HG02798 (cell line): Measurements from ENCODE around the gene ORC1.
"Not testable (repeated sequence)": the region's sequence is repeated elsewhere in the genome, so short reads cannot be mapped to it uniquely, and the experiment has no call there.

Experiments used
- ATAC-seq: cut with Tn5 transposase; IDR thresholded peaks from one replicate; pipeline ENCODE4 v1.9.1; 2021; ENCODE audit warnings: mild to moderate bottlenecking; ENCODE audit not compliant: unreplicated experiment, poor library complexity

The ORC1 gene

DNA sequence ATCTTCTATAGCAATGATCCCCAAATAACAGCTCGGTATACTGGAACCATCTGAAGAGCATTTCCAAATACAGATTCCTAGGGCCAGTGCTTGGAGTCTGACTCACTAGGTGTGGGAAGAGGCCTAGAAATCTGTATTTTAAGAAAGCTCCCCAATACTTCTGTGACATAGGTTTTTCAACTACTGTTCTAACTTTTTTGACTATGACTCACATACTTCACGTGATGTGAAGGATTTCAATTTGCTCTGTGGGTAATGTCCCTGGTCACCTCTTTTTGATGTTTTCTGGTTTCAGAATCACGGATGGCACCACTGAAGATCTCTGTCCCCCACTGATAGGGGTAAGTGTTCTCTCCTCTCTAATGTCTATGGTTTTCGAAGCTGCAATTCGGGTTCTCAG lies 11.0 kb downstream of the ORC1 start:
- ATAC-seq = no peak

DNA sequence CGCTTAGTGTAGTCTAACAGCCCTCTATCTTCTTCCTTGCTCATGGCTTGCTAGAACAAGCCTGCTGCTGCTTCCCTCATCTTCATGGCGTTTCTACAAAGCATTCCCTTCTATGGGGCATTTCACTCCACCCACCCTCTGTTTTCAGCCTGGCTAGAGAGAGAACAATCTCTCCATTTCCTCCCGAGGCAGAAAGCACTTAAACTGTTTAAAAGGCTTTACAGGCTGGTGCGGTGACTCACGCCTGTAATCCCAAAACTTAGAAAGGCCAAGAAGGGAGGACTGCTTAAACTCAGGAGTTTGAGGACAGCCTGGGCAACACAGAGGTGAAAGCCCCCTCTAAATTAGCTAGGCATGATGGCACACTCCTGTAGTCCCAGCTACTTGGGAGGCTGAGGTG lies 17.8 kb downstream of the ORC1 start:
- ATAC-seq = no peak

DNA sequence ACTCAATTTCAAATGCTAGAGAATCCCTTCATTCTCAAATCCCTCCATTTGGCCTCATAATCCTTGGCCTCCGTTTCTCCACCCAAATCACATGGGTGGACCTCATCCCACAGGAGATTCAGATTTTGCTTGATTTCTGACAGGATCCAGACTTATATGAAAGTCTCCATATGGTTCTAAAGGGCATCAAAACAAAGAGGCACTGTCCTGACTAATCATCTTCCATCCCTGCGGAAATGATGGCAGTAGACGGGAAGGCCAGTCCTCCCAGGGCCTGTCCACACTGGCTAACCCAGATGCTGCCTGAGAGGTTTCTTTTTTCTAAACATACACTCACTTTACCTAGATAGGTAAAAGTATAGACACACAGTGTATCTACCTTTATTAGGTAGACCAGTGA lies 18.8 kb downstream of the ORC1 start:
- no peak for ATAC-seq

DNA sequence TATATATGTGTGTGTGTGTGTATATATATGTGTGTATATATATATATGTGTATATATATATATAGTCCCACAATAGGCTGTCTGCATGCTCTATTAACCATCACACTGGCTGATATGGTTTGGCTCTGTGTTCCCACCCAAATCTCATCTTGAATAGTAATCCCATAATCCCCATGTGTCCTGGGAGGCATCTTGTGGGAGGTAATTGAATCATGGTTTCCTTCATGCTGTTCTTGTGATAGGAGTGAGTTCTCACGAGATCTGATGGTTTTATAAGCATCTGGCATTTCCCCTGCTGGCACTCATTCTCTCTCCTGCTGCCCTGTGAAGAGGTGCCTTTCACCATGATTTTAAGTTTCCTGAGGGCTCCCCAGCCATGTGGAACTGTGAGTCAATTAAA lies 34.4 kb downstream of the ORC1 start:
- not testable (repeated sequence) for ATAC-seq

DNA sequence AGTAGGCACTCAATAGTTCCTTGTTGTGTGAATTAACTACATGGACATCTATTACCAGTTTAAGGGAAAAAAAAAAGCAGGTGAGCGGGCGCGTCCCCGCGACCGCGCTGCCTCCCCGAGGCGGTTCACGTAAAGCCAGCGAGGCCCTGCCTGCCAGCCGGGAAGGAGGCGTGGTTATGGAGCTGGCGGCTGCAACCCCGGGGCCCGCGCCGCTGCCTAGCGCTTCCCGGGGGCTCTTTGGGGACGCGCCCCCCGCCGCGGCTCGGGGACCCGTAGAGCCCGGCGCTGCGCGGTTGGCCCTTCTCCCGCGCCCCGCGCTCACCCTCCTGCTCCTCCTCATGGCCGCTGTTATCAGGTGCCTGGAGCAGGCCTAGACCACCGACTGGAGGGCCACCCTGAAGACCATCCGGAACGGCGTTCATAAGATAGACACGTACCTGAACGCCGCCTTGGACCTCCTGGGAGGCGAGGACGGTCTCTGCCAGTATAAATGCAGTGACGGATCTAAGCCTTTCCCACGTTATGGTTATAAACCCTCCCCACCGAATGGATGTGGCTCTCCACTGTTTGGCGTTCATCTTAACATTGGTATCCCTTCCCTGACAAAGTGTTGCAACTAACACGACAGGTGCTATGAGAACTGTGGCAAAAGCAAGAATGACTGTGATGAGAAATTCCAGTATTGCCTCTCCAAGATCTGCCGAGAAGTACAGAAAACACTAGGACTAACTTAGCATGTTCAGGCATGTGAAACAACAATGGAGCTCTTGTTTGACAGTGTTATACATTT lies 35.6 kb downstream of the ORC1 start:
- no peak for ATAC-seq

DNA sequence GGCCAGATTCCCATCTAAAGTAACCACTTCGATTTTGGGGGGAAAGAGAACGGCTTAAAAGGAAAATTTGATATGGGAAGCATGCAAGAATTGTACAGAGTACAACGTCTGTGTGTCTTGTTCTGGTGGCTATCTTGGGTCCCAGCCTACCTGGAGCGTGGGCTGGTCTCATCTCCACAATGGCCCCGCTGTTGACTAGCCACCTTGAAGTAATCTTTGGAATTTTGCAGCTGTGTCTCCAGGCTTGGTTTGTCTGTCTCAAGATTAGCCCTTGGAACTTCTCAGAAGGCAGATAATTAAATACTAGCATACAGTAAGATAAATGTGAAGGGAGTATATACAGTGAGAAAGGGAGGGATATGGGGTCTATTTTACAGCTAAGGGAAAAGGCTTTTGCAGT lies 37.0 kb downstream of the ORC1 start:
- no peak for ATAC-seq

DNA sequence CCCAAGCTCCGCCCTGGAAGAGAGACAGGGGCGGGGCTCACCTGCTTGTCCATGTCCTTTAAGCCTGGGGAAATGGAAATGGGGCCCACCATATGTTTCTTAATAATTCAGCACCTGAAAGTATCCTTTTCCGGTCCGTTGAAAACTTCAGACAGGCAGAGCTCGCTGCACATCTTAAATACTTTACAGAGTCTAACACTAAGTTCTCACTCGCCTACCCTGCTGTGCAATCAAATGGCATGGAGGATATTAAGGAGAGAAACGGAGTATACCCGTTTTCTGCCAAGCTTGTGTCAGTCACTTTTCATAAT lies 37.8 kb downstream of the ORC1 start:
- no peak for ATAC-seq

DNA sequence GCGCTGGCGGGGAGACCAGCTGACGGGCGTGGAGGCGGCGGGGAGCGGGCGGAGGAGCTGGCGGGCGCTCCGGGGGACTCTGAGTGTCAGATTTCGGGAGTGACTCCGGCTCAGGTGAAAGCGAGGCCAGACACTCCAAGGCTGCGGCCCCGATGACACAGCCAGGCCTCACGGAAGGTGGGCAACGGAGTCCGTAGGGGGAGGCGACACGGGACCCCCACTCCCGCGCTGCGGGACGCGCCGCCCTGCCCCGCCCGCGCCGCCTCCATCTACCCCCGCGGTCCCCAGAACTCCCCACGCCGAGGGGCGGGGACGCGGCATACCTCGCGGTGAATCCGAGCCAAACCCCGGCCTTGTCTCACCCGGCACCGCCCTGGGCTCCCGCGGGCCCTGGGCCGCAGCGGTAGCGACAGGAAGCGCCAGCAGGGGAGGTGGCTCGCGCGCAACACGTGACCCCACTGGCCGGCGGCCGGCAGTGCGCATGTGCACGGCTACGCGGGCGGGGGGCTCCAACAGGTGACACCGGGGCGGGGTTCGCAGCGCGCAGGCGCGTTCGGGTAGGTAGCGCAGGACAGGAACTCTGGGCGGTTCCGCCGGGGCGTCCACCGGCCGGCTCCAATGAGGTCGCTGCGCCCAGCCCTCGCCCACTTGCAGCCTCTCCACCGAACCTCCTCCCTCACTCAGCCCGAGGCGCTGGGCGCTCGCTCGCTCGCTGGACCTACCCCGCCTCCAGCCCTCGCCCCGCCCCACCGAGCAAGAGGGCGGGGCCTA lies 38.3 kb downstream of the ORC1 start, which contains the start of gene CC2D1B:
CC2D1B (minus strand) TSS at position 460 of the 771 bp plus-strand sequence. CDS start 1,585 bp downstream, outside the sequence.
- peak; percentile 91 for ATAC-seq

DNA sequence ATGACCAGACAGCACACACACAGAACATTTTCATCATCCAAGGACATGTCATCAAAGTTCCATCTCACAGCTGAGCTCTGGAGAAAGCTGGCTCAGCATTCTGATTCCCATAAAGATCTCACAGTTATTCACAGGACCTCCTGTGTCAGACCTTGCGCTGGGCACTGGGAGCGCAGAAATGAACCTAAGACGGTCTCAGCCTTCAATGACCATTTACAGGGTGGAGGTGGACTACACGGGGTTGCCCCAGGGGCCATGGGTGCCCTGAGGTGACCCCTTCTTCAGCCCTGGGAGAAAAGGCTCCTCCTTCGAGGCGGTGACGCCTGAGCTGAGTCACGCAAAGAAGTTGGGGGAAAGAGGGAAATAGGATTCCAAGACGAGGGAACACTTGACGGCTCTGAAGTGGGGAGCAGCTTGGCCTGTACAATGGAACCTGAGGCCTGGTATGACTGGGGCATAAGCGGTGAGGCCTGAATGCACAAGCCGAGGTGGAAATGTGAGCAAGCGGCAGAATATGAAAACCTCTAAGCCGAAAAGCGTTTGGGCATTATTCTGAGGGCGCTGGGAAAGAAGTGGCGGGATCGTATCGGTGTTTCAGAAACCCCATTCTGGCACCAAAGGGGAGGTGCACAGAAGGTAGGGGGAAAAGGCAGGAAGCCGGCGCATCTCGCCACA lies 39.0 kb downstream of the ORC1 start:
- no peak for ATAC-seq

DNA sequence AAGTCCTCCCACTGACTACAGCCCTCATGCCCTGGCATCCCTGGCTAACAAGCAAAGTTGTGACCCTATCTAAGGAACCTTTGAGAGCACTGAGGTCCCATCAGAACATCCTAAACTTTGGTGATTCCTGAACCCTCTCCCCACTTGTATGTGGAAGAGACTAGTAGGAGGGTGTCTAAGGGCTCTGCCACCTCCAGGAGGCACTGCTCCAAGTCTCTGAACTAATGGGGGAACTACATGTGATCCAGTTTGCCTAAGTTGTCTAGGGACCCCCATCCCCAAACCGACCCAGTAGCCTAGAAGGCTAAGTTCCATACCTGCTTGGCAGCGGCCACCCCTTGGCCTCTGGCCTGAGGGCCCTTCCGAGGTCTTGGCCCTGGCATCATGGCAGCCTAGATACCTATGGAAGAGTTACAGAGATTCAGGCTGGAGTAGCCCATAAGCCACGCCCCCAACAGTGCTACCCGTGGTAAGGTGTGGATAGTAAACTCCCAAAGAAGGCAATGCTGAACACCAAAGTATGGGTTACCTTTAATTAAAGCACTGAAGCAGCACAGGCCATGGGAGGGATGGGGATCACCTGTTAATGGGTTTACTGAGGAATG lies 39.9 kb downstream of the ORC1 start:
- ATAC-seq = no peak

DNA sequence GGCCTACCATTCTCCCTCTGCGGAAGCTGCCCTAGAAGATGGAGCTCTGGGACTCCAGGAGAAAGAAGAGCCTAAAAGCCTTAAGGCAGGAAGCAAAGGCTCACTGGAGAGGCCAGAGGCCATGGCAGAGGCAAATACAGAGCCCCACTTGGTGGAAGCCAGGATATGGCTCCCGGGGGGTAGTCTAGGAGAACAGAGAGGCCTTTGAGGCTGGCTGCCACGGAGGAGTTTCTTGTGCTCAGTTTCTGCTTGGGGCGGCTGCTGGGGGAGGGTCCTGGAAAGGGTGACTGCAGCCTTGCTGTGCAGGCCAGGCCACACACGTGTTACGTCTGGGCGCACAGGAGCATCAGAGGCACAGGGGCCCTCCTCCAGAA lies 43.6 kb downstream of the ORC1 start:
- ATAC-seq = no peak

DNA sequence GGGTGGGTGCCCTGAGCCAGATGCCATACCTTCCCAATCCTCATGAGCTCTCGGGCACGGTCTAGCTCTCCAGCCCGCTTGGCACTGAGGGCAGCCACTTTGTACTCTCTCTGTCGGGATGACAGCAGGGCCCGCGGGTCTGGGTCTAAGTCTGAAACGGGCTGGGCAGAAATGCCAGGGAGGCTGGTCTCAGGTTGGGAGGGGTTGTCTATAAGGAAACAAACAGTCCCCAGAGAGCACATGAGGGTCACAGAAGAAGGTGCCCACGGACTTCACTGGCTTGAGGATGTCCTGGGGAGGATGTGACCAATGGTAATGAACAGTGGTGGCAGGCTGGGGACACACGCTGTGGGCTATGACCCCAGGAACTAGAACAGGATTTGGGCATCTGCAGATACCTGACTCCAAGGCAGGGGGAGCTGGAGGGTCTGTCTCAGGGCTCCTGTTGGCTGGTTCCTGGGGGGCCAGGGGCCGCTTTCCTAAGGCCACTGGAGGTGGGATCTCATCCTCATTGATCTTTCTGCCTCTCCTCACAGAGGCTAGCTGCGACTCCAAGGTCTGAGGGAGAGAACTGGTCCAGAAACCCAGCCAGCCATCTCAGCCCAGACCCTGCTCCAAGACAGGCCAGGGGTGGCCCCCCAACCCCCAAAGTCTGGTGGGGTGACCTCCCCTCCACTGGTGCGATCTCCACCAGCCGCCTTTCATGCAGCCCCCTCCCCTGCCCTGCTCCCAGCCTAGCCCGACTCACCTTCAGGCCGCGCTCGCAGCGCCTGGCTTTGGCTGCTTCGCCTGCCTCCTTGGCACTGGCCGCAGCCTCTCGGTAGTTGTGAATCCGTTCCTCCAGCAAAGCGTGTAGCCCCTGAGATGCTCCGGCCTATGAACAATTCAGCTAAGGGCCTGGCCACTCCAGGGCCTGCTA lies 44.3 kb downstream of the ORC1 start:
- ATAC-seq = no peak

DNA sequence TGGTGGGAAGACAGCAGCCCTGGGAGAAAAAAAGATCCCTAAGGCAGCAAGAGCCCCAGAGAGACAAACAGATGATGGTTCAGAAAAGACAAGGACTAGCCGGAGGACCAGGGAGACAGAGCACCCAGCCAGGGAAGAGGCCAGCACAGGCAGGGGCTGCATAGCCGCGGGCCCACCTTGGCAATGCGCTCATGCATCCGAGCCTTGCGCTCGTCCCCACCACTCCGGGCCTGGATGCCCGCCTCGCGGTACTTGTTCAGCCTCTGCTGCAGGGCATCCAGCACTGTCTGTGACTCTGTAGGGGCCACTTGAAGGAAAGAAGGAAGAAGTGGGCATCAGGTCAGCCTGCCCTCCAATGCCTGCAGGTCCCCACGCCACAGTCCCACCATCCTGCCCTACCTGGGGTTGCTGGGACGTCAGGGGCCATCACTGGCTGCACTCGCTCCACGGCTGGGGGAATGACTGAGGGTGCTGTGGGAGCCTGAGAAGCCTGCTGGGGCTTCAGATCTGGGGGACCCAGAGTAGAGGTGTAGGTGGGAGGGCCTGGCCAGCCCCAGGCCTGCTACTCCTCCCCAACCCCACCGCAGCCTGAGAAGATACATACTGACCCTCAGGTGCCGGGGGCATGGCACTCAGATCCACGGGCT lies 45.2 kb downstream of the ORC1 start:
- ATAC-seq = no peak

DNA sequence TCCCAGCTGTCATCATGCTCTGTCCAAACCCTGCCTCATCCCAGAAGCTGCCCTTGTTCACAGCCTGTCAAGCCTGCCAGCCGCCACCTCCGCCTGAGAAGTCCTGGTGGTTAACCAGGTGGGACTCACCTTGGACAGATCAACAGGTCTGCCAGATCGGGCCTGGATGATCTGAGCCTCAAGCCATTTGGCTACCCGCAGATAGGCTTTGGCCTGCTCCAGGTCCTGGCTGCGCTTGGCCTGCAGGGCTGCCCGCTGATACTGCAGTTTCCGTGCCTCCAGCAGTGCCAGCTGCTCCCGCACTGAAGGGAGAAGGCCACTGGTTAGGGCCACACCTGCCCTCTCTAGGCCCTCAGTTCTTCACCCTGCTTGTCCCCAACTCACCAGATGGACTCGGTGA lies 46.8 kb downstream of the ORC1 start:
- no peak for ATAC-seq

DNA sequence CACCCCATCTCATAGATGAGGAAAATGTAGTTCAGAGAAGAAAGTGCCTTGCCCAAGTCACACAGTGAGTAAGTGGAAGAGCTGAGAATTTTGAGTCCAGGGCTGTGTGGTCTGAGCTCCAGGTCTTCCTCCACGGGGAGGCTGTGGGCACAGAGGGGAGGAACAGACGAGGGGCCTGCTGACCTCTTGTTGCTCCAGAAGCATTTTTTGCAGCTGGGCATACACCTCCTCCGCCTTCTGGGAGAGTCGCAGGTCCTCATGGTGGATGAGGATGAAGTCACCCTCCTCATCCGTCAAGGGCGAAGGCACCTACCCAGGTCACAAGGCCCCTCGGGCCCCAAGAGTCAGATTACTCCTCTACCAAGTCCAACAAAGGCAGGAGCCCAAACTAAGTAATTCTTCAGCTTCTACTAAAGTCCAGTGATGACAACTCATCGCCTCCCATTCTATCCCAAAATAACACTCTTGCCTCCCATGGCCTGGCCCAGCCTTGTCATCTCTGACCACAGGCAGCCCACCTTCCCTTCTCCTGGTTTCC lies 47.3 kb downstream of the ORC1 start:
- no peak for ATAC-seq

DNA sequence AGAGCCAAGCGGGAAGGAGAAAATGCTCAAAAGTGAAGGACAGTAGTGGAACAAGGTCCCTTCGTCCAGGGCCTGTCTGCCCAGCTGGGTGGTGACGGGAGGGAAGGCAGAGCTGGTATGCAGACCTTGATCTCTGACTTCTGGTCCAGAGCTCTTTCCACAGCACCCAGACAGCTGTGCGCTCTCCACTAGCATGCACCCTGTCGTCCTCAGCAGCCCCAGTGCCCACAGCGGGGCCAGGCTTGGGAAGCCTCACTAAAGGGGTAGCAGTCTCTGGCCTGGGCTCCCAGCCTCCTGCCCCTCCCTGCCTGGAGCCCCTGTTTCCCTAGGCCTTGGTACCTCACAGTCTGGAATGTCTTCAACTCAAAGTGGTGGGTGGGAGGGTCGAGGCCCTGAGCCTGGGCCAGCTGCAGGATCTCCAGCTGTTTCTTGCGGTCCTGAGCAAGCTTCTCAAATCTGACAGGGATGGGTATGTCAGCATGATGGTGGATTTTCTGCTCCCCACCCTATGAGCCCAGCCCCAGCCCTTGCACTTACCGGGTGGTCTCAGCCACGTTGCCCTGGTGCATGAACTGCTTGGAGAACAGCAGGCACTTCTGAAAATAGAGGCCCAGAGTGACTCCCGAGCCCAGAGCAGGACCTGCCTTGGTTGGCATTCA lies 48.2 kb downstream of the ORC1 start:
- no peak for ATAC-seq

DNA sequence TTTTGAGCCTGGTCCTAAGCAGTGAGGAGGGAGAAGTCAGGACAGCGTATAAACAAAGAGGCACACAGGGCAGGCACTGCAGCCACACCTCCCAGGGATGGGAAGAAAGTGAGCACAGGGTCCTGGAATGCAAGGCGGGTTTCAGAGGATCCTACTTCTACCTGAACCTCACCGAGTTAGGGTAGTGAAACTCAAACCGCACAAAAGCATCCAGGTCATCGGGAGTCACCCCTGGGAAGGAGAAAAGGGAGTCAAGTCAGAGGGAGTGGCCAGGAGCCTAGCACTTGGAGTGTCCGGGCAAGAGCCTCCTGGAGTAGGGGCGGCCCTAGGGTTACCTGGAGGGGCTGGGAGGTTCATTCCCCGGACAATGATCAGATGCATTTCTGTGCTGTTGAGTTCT lies 48.8 kb downstream of the ORC1 start:
- ATAC-seq = no peak

DNA sequence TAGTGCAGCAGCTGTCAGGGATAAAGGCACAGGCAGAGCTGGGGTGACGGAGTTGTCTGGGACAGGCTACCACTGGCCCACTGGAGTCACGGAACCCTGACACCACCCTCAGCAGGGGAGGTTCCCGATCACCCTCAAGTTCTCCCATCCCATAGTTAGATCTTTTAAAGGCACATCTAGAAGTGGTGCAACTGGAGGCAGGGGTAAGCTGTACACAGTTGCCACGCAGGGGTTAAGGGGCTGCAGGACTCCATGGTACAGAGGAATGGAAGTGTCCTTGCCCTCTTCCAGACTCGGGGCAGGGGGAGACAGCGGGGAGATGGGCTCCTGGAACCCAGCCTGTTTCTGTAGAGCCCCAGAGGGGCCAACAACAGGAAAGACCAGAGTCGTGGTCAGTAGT lies 51.5 kb downstream of the ORC1 start:
- ATAC-seq = no peak
